Smooth muscle cell (in vitro differentiated cells): Measurements from ENCODE around the gene ASCC3. TPM values are rescaled to one million over a fixed set of nuclear protein-coding genes. Genes with fewer than 3 reads are reported as not detected.
"Not testable (repeated sequence)": the region's sequence is repeated elsewhere in the genome, so short reads cannot be mapped to it uniquely, and the experiment has no call there.

Experiments used
- DNase-seq: peaks from one replicate; lab custom pipeline; 2025; ENCODE audit not compliant: unreplicated experiment; lab: John Stamatoyannopoulos, UW
- H2AFZ ChIP-seq: fragments of 200-600 bp; sonication (generic); 2 replicates; pipeline ENCODE4 v1.6.0; 2016; ENCODE audit warnings: antibody characterized with exemption, low read depth, mild to moderate bottlenecking
- H3F3A ChIP-seq: fragments of 200-600 bp; sonication (generic); 2 replicates; pipeline ENCODE4 v1.6.0; 2017; ENCODE audit warnings: antibody characterized with exemption, low read depth
- H3K27ac ChIP-seq: fragments of 200-600 bp; sonication (generic); 2 replicates; pipeline ENCODE4 v1.5.1; 2016; ENCODE audit warnings: low read depth, mild to moderate bottlenecking
- H3K27me3 ChIP-seq: fragments of 200-600 bp; sonication (generic); 2 replicates; pipeline ENCODE4 v1.6.1; 2016; ENCODE audit warnings: low read depth, mild to moderate bottlenecking
- H3K36me3 ChIP-seq: fragments of 200-600 bp; sonication (generic); 2 replicates; pipeline ENCODE4 v1.5.1; 2016; ENCODE audit warnings: low read depth
- H3K4me1 ChIP-seq: fragments of 200-600 bp; sonication (generic); 2 replicates; pipeline ENCODE4 v1.5.1; 2016; ENCODE audit warnings: low read depth
- H3K4me2 ChIP-seq: fragments of 200-600 bp; sonication (generic); 2 replicates; pipeline ENCODE4 v1.6.0; 2016; ENCODE audit warnings: mild to moderate bottlenecking
- H3K4me3 ChIP-seq: fragments of 200-600 bp; sonication (generic); 2 replicates; pipeline ENCODE4 v1.5.1; 2016; ENCODE audit warnings: mild to moderate bottlenecking
- H3K79me2 ChIP-seq: fragments of 200-600 bp; sonication (generic); 2 replicates; pipeline ENCODE4 v1.6.0; 2016; ENCODE audit warnings: low read depth, mild to moderate bottlenecking
- H3K9ac ChIP-seq: fragments of 200-600 bp; sonication (generic); 2 replicates; pipeline ENCODE4 v1.6.0; 2016; ENCODE audit warnings: low read depth
- H3K9me3 ChIP-seq: fragments of 200-600 bp; sonication (generic); replicated peaks from 2 replicates; pipeline ENCODE4 v1.5.1; 2016; ENCODE audit warnings: low read depth
- H4K20me1 ChIP-seq: fragments of 200-600 bp; sonication (generic); 2 replicates; pipeline ENCODE4 v1.6.0; 2016; ENCODE audit warnings: low read depth
- CTCF ChIP-seq: fragments of 200-600 bp; sonication (generic); IDR thresholded peaks from 2 replicates; pipeline ENCODE4 v1.5.1; 2017; ENCODE audit warnings: borderline replicate concordance, mild to moderate bottlenecking, antibody characterized with exemption; ENCODE audit not compliant: insufficient read depth, poor library complexity, severe bottlenecking
- WGBS: methylation state at CpG from one replicate; pipeline ENCODE4 v1.1.7; 2016; ENCODE audit warnings: low lambda C conversion rate; 5-methylcytosine and 5-hydroxymethylcytosine counted together
- polyA plus RNA-seq: library from polyadenylated mRNA; unstranded; fragments of >200 nt; fragmentation: Nextera tagmentation; extraction: Ambion mirVana; gene quantifications from 2 replicates; pipeline ENCODE4 v1.2.1, GENCODE V29; 2016
- total RNA-seq: library from RNA; depleted of rRNA; stranded (reverse); fragments of >200 nt; gene quantifications from 2 replicates; pipeline ENCODE4 v1.2.3, GENCODE V29; 2014

ASCC3 gene
- total and polyA plus RNA-seq, 2 experiments from 2014 or later = 59.0 to 116 TPM

- Histone ChIP-seq H3K27ac (no peak overlapping the region), H3K4me2 (no peak overlapping the region), H3K9me3 (no peaks in the 10 kb centered on the region), H3K4me1 (no peaks in the 10 kb centered on the region), H3K9ac (no peak overlapping the region), H2AFZ (no peak overlapping the region), H3K27me3 (no peaks in the 10 kb centered on the region), H4K20me1 (no peaks in the 10 kb centered on the region), H3K36me3 (no peaks in the 10 kb centered on the region), H3K79me2 (no peaks in the 10 kb centered on the region), H3F3A (no peaks in the 10 kb centered on the region), H3K4me3 (no peak overlapping the region)
- WGBS = 30% methylated on average over 3 of the region's 3 CpGs
- no peak for DNase-seq
- no peak for TF ChIP-seq CTCF
Observed at GRCh38 chr6:100892693-100893092, 11.6 kb upstream of the ASCC3 start.

- Histone ChIP-seq H3K79me2 (no peaks in the 10 kb centered on the region), H3K36me3 (no peaks in the 10 kb centered on the region), H4K20me1 (no peaks in the 10 kb centered on the region), H3K4me2 (no peak overlapping the region), H3K27me3 (no peaks in the 10 kb centered on the region), H3K4me1 (no peaks in the 10 kb centered on the region), H3K27ac (no peak overlapping the region), H3F3A (no peaks in the 10 kb centered on the region), H3K9me3 (no peaks in the 10 kb centered on the region), H3K9ac (no peak overlapping the region), H3K4me3 (no peak overlapping the region), H2AFZ (no peak overlapping the region)
- TF ChIP-seq CTCF = no peak
- DNase-seq = no peak
- WGBS = 64% methylated on average over 3 of the region's 3 CpGs
Observed at GRCh38 chr6:100892116-100892515, 11.0 kb upstream of the ASCC3 start.

GRCh38 chr6:100891079-100891478, 9.9 kb upstream of the ASCC3 start:
- WGBS = 57% methylated on average over 1 of the region's 1 CpG
- Histone ChIP-seq H2AFZ (no peak overlapping the region), H3F3A (no peaks in the 10 kb centered on the region), H3K27me3 (no peaks in the 10 kb centered on the region), H3K4me1 (no peaks in the 10 kb centered on the region), H3K9ac (no peak overlapping the region), H3K4me3 (no peak overlapping the region), H3K9me3 (no peaks in the 10 kb centered on the region), H3K79me2 (no peaks in the 10 kb centered on the region), H3K27ac (no peak overlapping the region), H4K20me1 (no peaks in the 10 kb centered on the region), H3K4me2 (peak overlapping the region; percentile 24), H3K36me3 (no peaks in the 10 kb centered on the region)
- DNase-seq = no peak
- no peak for TF ChIP-seq CTCF

- H3K27me3 ChIP-seq, H3K4me1 ChIP-seq, H3K9me3 ChIP-seq, DNase-seq, H3K36me3 ChIP-seq, H3K9ac ChIP-seq, H4K20me1 ChIP-seq, H3K79me2 ChIP-seq, H3F3A ChIP-seq, H2AFZ ChIP-seq, H3K4me3 ChIP-seq, H3K27ac ChIP-seq: not testable (repeated sequence)
- peak overlapping the region; percentile 24 for H3K4me2 ChIP-seq
- WGBS = 63% methylated on average over 1 of the region's 1 CpG
Observed at GRCh38 chr6:100890646-100891045, 9.5 kb upstream of the ASCC3 start.
